ENCODE results near the gene CCRL2. TPM values are rescaled to one million over a fixed set of nuclear protein-coding genes. Genes with fewer than 3 reads are reported as not detected.

Gene CCRL2, protein sequence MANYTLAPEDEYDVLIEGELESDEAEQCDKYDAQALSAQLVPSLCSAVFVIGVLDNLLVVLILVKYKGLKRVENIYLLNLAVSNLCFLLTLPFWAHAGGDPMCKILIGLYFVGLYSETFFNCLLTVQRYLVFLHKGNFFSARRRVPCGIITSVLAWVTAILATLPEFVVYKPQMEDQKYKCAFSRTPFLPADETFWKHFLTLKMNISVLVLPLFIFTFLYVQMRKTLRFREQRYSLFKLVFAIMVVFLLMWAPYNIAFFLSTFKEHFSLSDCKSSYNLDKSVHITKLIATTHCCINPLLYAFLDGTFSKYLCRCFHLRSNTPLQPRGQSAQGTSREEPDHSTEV
- 0.15 TPM in 1 of 2 replicates, not detected in the other for polyA plus RNA-seq

DNA sequence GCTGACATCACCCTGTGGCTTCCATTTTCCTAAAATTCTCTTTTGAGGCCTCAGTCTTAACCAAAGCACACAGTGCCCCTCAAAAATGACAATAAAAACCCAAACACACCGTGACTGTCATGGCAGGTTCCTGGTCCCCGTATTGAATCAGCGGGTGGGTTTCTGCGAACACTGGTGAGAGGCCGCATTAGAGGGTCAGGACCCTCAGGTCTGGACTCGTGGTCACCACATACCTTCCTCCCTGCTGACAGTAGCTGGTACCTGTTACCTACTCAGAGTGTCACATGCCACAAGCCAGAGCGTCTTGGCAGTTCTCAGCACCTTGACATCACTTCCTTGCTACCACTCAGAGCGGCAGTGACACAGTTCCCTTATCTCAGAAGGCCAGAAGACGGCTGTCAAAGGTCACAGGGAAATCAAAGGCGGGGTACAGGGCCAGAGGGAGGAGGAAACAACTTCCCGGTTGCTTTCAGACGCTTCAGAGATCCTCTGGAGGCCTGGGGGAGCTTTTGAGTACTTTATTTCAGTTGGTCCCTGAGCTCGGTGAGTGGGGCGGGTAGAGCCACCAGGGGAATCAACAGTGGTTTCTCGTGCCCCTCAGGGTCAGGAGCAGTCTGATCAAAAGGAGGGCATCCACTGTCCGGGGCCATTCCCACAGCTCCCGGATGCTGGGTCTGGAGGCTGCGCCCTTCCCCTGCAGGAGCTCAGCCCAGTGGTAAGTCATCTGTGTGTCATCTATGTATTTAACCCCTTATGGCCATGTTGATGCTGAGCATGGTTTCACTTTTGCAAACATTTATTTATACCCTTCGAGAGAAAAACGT, at the start of gene CCRL2, which contains the start of gene CCR5AS:
Gene CCRL2 (plus strand): TSS at position 472 of the 824 bp plus-strand sequence. CDS start 821 bp downstream, outside the sequence.
Gene CCR5AS (minus strand): TSS at position 279 of the 824 bp plus-strand sequence.

DNA sequence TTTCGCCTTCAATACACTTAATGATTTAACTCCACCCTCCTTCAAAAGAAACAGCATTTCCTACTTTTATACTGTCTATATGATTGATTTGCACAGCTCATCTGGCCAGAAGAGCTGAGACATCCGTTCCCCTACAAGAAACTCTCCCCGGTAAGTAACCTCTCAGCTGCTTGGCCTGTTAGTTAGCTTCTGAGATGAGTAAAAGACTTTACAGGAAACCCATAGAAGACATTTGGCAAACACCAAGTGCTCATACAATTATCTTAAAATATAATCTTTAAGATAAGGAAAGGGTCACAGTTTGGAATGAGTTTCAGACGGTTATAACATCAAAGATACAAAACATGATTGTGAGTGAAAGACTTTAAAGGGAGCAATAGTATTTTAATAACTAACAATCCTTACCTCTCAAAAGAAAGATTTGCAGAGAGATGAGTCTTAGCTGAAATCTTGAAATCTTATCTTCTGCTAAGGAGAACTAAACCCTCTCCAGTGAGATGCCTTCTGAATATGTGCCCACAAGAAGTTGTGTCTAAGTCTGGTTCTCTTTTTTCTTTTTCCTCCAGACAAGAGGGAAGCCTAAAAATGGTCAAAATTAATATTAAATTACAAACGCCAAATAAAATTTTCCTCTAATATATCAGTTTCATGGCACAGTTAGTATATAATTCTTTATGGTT, 36.1 kb upstream of the CCRL2 start, which contains the start of gene CCR5:
Gene CCR5 (plus strand): TSS at position 108 of the 680 bp plus-strand sequence. CDS start 1,957 bp downstream, outside the sequence.

Other genes starting within 250 kb of the CCRL2 start
- not detected in 2 replicates for gene CCR1, start 198.9 kb upstream of the CCRL2 start, polyA plus RNA-seq
- gene CCR3, start 164.8 kb upstream of the CCRL2 start, polyA plus RNA-seq = not detected in 2 replicates
- not detected in 2 replicates for gene CCR2, start 53.1 kb upstream of the CCRL2 start, polyA plus RNA-seq
- gene CCR5, start 36.3 kb upstream of the CCRL2 start, polyA plus RNA-seq = not detected in 2 replicates
- gene LTF, start 57.6 kb downstream of the CCRL2 start, polyA plus RNA-seq = not detected in 2 replicates
- gene RTP3, start 90.7 kb downstream of the CCRL2 start, polyA plus RNA-seq = not detected in 2 replicates
- gene LRRC2, start 159.0 kb downstream of the CCRL2 start, polyA plus RNA-seq = 0.04 and 1.6 TPM in 2 replicates
- gene FAM240A, start 205.3 kb downstream of the CCRL2 start, polyA plus RNA-seq = not detected in 2 replicates